Measurements from ENCODE around the gene CHMP6.
"Not testable (repeated sequence)": the region's sequence is repeated elsewhere in the genome, so short reads cannot be mapped to it uniquely, and the experiment has no call there.

CHMP6 gene

GRCh38 chr17:81002013-81002384, 10.4 kb downstream of the CHMP6 start:
- no peak overlapping the region for H3K4me3 Mint-ChIP-seq
- no peak overlapping the region for H3K27ac Mint-ChIP-seq
- peaks cover 43% of the 10 kb centered on the region for H3K27me3 Mint-ChIP-seq (ENCODE audit: low read depth)
- H3K4me1 Mint-ChIP-seq (ENCODE audit: low read depth) = peaks cover 12% of the 10 kb centered on the region
- H3K36me3 Mint-ChIP-seq (ENCODE audit: low read depth) = peaks cover 7% of the 10 kb centered on the region
- no peaks in the 10 kb centered on the region for H3K9me3 Mint-ChIP-seq

- H3K36me3 Mint-ChIP-seq (ENCODE audit: low read depth) = peaks cover 7% of the 10 kb centered on the region
- H3K9me3 Mint-ChIP-seq = no peaks in the 10 kb centered on the region
- H3K4me1 Mint-ChIP-seq (ENCODE audit: low read depth) = peaks cover 12% of the 10 kb centered on the region
- H3K4me3 Mint-ChIP-seq = peak overlapping the region; percentile 58
- H3K27me3 Mint-ChIP-seq (ENCODE audit: low read depth) = peaks cover 49% of the 10 kb centered on the region
- no peak overlapping the region for H3K27ac Mint-ChIP-seq
Measured at GRCh38 chr17:81002409-81003361, 11.0 kb downstream of the CHMP6 start.

DNA sequence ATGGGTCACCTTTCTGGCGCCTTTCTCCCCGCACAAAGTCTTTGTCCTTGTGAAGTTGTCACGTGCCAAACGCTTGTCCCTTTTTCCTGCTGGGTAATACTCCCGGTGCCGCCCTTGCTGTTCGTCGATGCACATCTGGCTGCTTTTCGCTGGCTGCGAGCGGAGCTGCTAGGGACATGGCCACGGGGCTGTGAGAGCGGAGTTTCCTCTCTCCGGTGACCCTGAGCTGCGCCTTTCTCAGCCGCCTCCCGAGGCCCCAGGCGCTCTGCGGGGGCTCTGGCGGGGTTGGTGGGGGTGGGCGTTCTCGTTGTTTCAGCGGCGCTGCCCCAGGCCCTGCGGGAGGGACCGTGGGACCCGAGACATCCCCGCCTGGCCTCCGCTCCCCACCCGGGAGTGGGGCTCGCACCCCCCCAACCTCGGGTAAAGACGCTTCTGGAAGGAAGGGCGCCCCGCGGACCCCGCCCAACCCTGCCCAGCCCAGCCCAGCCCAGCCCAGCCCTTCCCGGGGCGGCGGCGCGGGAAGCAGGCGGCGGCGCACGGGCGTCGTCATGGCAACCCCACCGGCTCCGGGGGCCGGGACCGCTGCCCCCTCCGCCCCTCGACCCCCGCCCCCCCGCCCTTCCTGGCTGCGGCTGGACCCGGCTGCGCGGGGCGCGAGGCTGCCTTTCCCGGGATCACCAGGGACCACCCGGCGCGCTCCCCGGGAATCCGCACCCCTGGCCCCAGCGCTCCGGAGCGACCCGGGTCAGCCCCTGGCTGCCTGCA, 12.3 kb downstream of the CHMP6 start:
- peak overlapping the region; percentile 58 for H3K4me3 Mint-ChIP-seq

DNA sequence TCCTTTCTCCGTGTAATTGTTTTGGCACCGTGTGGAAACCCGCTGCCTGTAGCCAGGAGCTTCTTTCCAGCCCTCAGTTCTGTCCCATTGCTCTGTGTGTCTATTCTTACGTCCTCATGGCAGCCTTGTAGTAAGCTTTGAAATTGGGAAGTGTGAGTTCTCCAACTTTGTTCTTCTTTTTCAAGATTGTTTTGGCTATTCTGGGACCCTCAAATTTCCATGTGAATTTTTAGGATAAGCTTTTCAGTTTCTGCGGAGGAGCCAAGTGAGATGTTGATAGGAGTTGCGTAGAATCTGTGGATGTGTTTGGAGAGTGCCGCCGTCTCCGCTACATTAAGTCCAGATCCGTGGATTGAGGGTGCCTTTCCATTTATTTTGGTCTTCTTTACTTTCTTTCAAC, 15.2 kb downstream of the CHMP6 start:
- H3K27me3 Mint-ChIP-seq (ENCODE audit: low read depth) = peaks cover 43% of the 10 kb centered on the region
- no peak overlapping the region for H3K4me3 Mint-ChIP-seq
- no peak overlapping the region for H3K27ac Mint-ChIP-seq
- peaks cover 9% of the 10 kb centered on the region for H3K36me3 Mint-ChIP-seq (ENCODE audit: low read depth)
- H3K4me1 Mint-ChIP-seq (ENCODE audit: low read depth) = peaks cover 12% of the 10 kb centered on the region
- H3K9me3 Mint-ChIP-seq = peaks cover 9% of the 10 kb centered on the region

More for the DNA sequence above, 12.3 kb downstream of the CHMP6 start:
- Mint-ChIP-seq H3K27ac (no peak overlapping the region), H3K9me3 (no peaks in the 10 kb centered on the region), H3K4me1 (ENCODE audit: low read depth) (peaks cover 12% of the 10 kb centered on the region), H3K36me3 (ENCODE audit: low read depth) (peaks cover 4% of the 10 kb centered on the region), H3K27me3 (ENCODE audit: low read depth) (peaks cover 49% of the 10 kb centered on the region)

GRCh38 chr17:81008140-81008539, 16.5 kb downstream of the CHMP6 start:
- Mint-ChIP-seq H3K9me3 (peaks cover 12% of the 10 kb centered on the region), H3K4me1 (ENCODE audit: low read depth) (peaks cover 8% of the 10 kb centered on the region), H3K27ac (no peak overlapping the region), H3K36me3 (ENCODE audit: low read depth) (peaks cover 11% of the 10 kb centered on the region), H3K4me3 (no peak overlapping the region), H3K27me3 (ENCODE audit: low read depth) (peaks cover 32% of the 10 kb centered on the region)

- H3K9me3 Mint-ChIP-seq = peaks cover 12% of the 10 kb centered on the region
- H3K27me3 Mint-ChIP-seq (ENCODE audit: low read depth) = peaks cover 25% of the 10 kb centered on the region
- H3K36me3 Mint-ChIP-seq (ENCODE audit: low read depth) = peaks cover 11% of the 10 kb centered on the region
- no peak overlapping the region for H3K4me3 Mint-ChIP-seq
- no peak overlapping the region for H3K27ac Mint-ChIP-seq
- H3K4me1 Mint-ChIP-seq (ENCODE audit: low read depth) = peaks cover 5% of the 10 kb centered on the region
Measured at GRCh38 chr17:81009136-81009535, 17.5 kb downstream of the CHMP6 start.

- peaks cover 2% of the 10 kb centered on the region for H3K4me1 Mint-ChIP-seq (ENCODE audit: low read depth)
- no peak overlapping the region for H3K4me3 Mint-ChIP-seq
- peaks cover 18% of the 10 kb centered on the region for H3K9me3 Mint-ChIP-seq
- H3K27me3 Mint-ChIP-seq (ENCODE audit: low read depth) = peaks cover 16% of the 10 kb centered on the region
- no peak overlapping the region for H3K27ac Mint-ChIP-seq
- peaks cover 13% of the 10 kb centered on the region for H3K36me3 Mint-ChIP-seq (ENCODE audit: low read depth)
Measured at GRCh38 chr17:81010935-81011334, 19.3 kb downstream of the CHMP6 start.

DNA sequence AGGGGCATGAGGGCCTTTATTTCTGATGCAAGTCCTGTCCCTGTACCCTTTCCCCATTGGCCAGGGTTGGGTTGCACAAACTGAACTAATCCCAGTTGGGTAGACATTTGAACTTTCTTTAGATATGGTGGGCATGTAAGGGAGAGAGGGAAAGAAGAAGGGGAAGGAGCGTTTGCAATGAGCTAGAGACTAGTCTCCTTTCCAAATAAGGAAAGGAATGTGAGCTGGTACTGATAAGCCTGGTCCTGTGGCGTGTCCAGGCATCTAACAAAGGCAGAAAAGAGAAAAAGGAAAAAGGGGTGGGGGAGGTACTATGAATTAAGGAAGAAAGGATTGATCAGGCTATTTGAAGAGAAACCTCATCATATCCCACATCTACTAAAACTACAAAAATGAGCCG, 20.3 kb downstream of the CHMP6 start:
- H3K4me1 Mint-ChIP-seq (ENCODE audit: low read depth) = peaks cover 6% of the 10 kb centered on the region
- peaks cover 25% of the 10 kb centered on the region for H3K9me3 Mint-ChIP-seq
- no peak overlapping the region for H3K27ac Mint-ChIP-seq
- no peak overlapping the region for H3K4me3 Mint-ChIP-seq
- H3K27me3 Mint-ChIP-seq (ENCODE audit: low read depth) = peaks cover 7% of the 10 kb centered on the region
- peaks cover 21% of the 10 kb centered on the region for H3K36me3 Mint-ChIP-seq (ENCODE audit: low read depth)

DNA sequence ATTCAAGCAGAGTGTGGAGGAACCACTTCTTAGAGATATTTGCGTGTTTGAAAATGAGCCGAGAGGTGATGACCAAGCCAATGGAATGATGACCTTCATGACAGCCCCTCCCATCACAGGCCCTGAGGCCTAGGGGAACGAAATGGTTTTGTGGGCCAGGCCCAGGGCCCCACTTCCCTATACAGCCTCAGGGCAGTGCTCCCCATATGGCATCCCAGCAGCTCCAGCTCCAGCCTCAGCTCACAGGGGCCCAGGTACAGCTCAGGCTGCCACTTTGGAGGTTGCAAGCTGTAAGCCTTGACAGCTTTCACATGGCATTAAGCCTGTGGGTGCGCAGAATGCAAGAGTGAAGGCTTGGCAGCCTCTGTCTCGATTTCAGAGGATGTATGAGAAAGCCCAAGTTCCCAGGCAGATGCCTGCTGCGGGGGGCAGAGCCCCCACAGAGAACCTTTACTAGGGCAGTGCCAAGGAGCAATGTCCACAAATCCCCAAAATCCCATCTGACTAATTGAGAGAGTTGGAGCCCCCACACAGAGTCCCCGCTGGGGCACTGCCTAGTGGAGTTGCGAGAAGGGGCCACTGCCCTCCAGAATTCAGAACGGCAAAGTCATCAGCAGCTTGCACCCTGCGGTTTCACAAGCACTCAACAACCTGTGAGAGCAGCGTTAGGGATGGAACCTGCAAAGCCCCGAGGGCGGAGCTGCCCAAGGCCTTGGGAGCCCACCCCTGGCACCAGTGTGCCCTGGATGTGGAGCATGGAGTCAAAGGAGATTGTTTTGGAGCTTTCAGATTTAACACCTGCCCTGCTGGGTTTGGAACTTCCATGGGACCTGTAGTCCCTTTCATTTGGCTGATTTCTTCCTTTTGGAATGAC, 21.2 kb downstream of the CHMP6 start:
- no peak overlapping the region for H3K4me3 Mint-ChIP-seq
- H3K27ac Mint-ChIP-seq = no peak overlapping the region

DNA sequence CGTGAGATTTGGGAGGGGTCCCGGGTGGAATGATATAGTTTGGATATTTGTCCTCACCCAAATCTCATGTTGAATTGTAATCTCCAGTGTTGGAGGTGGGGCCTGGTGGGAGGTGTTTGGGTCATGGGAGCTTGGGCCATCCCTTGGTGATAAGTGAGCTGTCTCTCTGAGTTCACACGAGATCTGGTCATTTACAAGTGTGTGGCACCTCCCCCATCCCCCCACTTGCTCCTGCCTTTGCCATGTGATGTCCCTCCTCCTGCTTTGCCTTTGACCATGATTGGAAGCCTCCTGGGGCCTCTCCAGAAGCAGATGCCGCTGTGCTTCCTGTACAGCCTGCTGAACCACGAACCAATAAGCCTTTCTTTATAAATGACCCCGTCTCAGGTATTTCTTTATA, 22.0 kb downstream of the CHMP6 start:
- H3K36me3 Mint-ChIP-seq (ENCODE audit: low read depth) = peaks cover 22% of the 10 kb centered on the region

More for the DNA sequence above, 21.2 kb downstream of the CHMP6 start:
- peaks cover 21% of the 10 kb centered on the region for H3K36me3 Mint-ChIP-seq (ENCODE audit: low read depth)
- peaks cover 26% of the 10 kb centered on the region for H3K9me3 Mint-ChIP-seq
- H3K4me1 Mint-ChIP-seq (ENCODE audit: low read depth) = peaks cover 9% of the 10 kb centered on the region
- no peaks in the 10 kb centered on the region for H3K27me3 Mint-ChIP-seq (ENCODE audit: low read depth)

DNA sequence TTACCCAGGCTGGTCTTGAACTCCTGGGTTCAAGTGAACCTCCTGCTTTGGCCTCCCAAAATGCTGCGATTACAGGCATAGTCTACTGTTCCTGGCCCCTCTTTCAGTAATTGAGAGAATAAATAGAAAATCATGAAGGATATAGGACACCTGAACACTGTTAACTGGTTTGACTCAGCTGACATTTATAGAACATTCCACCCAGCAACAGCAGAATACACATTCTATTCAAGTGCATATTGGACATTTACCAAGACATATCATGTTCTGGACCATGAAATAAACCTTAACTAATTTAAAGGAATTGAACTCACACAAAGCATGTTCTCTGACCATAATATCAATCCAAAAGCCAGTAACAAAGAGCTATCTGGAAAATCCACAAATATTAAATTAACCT, 23.5 kb downstream of the CHMP6 start:
- H3K4me3 Mint-ChIP-seq = no peak overlapping the region
- H3K27ac Mint-ChIP-seq = no peak overlapping the region
- peaks cover 26% of the 10 kb centered on the region for H3K9me3 Mint-ChIP-seq
- no peaks in the 10 kb centered on the region for H3K27me3 Mint-ChIP-seq (ENCODE audit: low read depth)
- peaks cover 23% of the 10 kb centered on the region for H3K36me3 Mint-ChIP-seq (ENCODE audit: low read depth)
- H3K4me1 Mint-ChIP-seq (ENCODE audit: low read depth) = peaks cover 25% of the 10 kb centered on the region

More for the DNA sequence above, 22.0 kb downstream of the CHMP6 start:
- Mint-ChIP-seq H3K27ac (no peak overlapping the region), H3K4me1 (ENCODE audit: low read depth) (peaks cover 17% of the 10 kb centered on the region), H3K27me3 (ENCODE audit: low read depth) (no peaks in the 10 kb centered on the region), H3K4me3 (no peak overlapping the region), H3K9me3 (peaks cover 26% of the 10 kb centered on the region)

- H3K4me1 Mint-ChIP-seq (ENCODE audit: low read depth) = peaks cover 25% of the 10 kb centered on the region
- no peak overlapping the region for H3K4me3 Mint-ChIP-seq
- H3K27ac Mint-ChIP-seq = peak overlapping the region; percentile 55
- H3K9me3 Mint-ChIP-seq = peaks cover 19% of the 10 kb centered on the region
- H3K27me3 Mint-ChIP-seq (ENCODE audit: low read depth) = no peaks in the 10 kb centered on the region
- H3K36me3 Mint-ChIP-seq (ENCODE audit: low read depth) = peaks cover 18% of the 10 kb centered on the region
Measured at GRCh38 chr17:81016575-81016974, 24.9 kb downstream of the CHMP6 start.

DNA sequence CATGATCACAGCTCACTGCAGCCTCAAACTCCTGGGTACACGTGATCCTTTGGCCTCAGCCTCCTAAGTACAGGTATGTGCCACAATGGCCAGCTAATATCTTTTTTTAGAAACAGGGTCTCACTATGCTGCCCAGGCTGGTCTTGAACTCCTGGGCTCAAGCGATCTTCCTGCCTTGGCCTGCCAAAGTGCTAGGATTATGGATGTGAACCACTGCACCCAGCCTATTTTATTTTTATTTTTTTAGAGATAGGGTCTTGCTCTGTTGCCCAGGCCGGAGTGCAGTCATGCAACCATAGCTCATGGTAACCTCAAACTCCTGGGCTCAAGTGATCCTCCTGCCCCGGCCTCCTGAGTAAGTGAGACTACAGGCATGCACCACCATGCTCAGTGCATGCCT, 25.7 kb downstream of the CHMP6 start:
- Mint-ChIP-seq H3K9me3 (peaks cover 14% of the 10 kb centered on the region), H3K36me3 (ENCODE audit: low read depth) (peaks cover 16% of the 10 kb centered on the region), H3K4me1 (ENCODE audit: low read depth) (peaks cover 25% of the 10 kb centered on the region)
- H3K27ac Mint-ChIP-seq; H3K4me3 Mint-ChIP-seq; H3K27me3 Mint-ChIP-seq (ENCODE audit: low read depth): not testable (repeated sequence)
